ENCODE measurements around the gene HRNR. TPM values are rescaled to one million over a fixed set of nuclear protein-coding genes. Genes with fewer than 3 reads are reported as not detected.

Gene HRNR
- polyA plus RNA-seq, 1 of the 3 experiments (the other 2 are of a cell fraction), result not detected

- ChIA-PET POLR2A (no interaction called here), CTCF (no interaction called here)
- Histone ChIP-seq H3K9ac (no peak overlapping the region), H3K9me2 (no peaks in the 10 kb centered on the region), H2AFZ (ENCODE audit: low read depth) (no peak overlapping the region), H3K27me3 (ENCODE audit: insufficient read depth) (no peaks in the 10 kb centered on the region), H3K4me1 (ENCODE audit: control insufficient read depth in 1 of 2, insufficient read depth in 2 of 2, low read depth in 1 of 2, low read length in 1 of 2) (no peaks in the 10 kb centered on the region), H3K9me3 (no peaks in the 10 kb centered on the region), H3K4me2 (no peak overlapping the region), H3K79me2 (ENCODE audit: insufficient read depth) (no peaks in the 10 kb centered on the region), H3F3A (replicated peaks; ENCODE audit: insufficient read depth) (no peaks in the 10 kb centered on the region), H3K27ac (ENCODE audit: low read depth in 2 of 2, low read length in 1 of 2) (no peak overlapping the region), H3K36me3 (replicated peaks in 1 of 2; ENCODE audit: control insufficient read depth in 1 of 2, insufficient read depth in 2 of 2, low read length in 1 of 2) (no peaks in the 10 kb centered on the region), H3K4me3 (ENCODE audit: low read depth in 2 of 2, low read length in 1 of 2) (no peak overlapping the region), H4K20me1 (ENCODE audit: insufficient read depth) (no peaks in the 10 kb centered on the region)
- 6% methylated on average over 2 of the region's 2 CpGs for WGBS (ENCODE audit: low lambda C conversion rate)
- TF ChIP-seq MXI1 (IDR thresholded peaks at IDR 0.05; ENCODE audit: low read depth, low read length), result no peak
- TF ChIP-seq EP300 (IDR thresholded peaks at IDR 0.05; ENCODE audit: borderline replicate concordance in 1 of 2, low read depth in 1 of 2, low read length in 1 of 2), result no peak
- no peak for TF ChIP-seq TCF12 (IDR thresholded peaks at IDR 0.05)
- no peak for TF ChIP-seq MEF2A (IDR thresholded peaks at IDR 0.05; ENCODE audit: borderline replicate concordance, low read depth)
- no peak for TF ChIP-seq FOSL2 (IDR thresholded peaks at IDR 0.05; ENCODE audit: borderline replicate concordance, low read depth)
- no peak for TF ChIP-seq GATA2 (CRISPR knock-in tag; IDR thresholded peaks at IDR 0.05)
- no peak for TF ChIP-seq CHD2 (IDR thresholded peaks at IDR 0.05; ENCODE audit: low read length, partially characterized antibody)
- TF ChIP-seq, protein P1, sequence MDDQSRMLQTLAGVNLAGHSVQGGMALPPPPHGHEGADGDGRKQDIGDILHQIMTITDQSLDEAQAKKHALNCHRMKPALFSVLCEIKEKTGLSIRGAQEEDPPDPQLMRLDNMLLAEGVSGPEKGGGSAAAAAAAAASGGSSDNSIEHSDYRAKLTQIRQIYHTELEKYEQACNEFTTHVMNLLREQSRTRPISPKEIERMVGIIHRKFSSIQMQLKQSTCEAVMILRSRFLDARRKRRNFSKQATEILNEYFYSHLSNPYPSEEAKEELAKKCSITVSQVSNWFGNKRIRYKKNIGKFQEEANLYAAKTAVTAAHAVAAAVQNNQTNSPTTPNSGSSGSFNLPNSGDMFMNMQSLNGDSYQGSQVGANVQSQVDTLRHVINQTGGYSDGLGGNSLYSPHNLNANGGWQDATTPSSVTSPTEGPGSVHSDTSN (IDR thresholded peaks at IDR 0.05), result no peak
- TF ChIP-seq JUND (IDR thresholded peaks at IDR 0.05), result no peak
- TF ChIP-seq SMC3 (IDR thresholded peaks at IDR 0.05; ENCODE audit: low read depth, low read length), result no peak
- no peak for TF ChIP-seq FOXM1 (IDR thresholded peaks at IDR 0.05; ENCODE audit: low read depth)
- no peak for TF ChIP-seq ELF1 (IDR thresholded peaks at IDR 0.05)
- TF ChIP-seq TEAD4 (IDR thresholded peaks at IDR 0.05; ENCODE audit: borderline replicate concordance, insufficient read depth), result no peak
- TF ChIP-seq, protein P2, sequence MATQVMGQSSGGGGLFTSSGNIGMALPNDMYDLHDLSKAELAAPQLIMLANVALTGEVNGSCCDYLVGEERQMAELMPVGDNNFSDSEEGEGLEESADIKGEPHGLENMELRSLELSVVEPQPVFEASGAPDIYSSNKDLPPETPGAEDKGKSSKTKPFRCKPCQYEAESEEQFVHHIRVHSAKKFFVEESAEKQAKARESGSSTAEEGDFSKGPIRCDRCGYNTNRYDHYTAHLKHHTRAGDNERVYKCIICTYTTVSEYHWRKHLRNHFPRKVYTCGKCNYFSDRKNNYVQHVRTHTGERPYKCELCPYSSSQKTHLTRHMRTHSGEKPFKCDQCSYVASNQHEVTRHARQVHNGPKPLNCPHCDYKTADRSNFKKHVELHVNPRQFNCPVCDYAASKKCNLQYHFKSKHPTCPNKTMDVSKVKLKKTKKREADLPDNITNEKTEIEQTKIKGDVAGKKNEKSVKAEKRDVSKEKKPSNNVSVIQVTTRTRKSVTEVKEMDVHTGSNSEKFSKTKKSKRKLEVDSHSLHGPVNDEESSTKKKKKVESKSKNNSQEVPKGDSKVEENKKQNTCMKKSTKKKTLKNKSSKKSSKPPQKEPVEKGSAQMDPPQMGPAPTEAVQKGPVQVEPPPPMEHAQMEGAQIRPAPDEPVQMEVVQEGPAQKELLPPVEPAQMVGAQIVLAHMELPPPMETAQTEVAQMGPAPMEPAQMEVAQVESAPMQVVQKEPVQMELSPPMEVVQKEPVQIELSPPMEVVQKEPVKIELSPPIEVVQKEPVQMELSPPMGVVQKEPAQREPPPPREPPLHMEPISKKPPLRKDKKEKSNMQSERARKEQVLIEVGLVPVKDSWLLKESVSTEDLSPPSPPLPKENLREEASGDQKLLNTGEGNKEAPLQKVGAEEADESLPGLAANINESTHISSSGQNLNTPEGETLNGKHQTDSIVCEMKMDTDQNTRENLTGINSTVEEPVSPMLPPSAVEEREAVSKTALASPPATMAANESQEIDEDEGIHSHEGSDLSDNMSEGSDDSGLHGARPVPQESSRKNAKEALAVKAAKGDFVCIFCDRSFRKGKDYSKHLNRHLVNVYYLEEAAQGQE (IDR thresholded peaks at IDR 0.05; ENCODE audit: low read depth, low read length), result no peak
- no peak for TF ChIP-seq USF1 (IDR thresholded peaks at IDR 0.05; ENCODE audit: borderline replicate concordance, low read depth)
- no peak for TF ChIP-seq NRF1 (IDR thresholded peaks at IDR 0.05; ENCODE audit: low read depth, low read length)
- no peak for TF ChIP-seq CTCF (IDR thresholded peaks at IDR 0.05)
- no peak for TF ChIP-seq EZH2phosphoT487 (IDR thresholded peaks at IDR 0.05; ENCODE audit: borderline replicate concordance, low read depth)
- DNase-seq, result no peak
Measured at GRCh38 chr1:152244576-152245273, 20.7 kb upstream of the HRNR start.

Measured in SK-N-SH (cell line).